Stimulated activated CD4-positive, alpha-beta T cell treated with anti-CD3 and anti-CD28 coated beads, TNF-alpha, amount 100 ng/mL, for 4 hours (primary cell): ENCODE data around the gene ACOXL.
"Not testable (repeated sequence)": the region's sequence is repeated elsewhere in the genome, so short reads cannot be mapped to it uniquely, and the experiment has no call there.

ENCODE experiments used
- DNase-seq, 3 experiments: peaks; one replicate each; pipeline ENCODE4 v3.0.0-alpha.2; 2020; ENCODE audit warnings: low read depth in 3 of 3

The ACOXL gene

GRCh38 chr2:110855841-110856240, 123.5 kb downstream of the ACOXL start:
- DNase-seq = not testable (repeated sequence)

GRCh38 chr2:110858135-110858725, 125.9 kb downstream of the ACOXL start:
- peak in 2 of 3 experiments; percentile 31 for DNase-seq

GRCh38 chr2:110858993-110859701, 126.8 kb downstream of the ACOXL start:
- no peak for DNase-seq

- DNase-seq = no peak
These were observed 128.3 kb downstream of the ACOXL start for GRCh38 chr2:110860630-110861029.

- DNase-seq = no peak
These were observed 129.4 kb downstream of the ACOXL start for GRCh38 chr2:110861616-110862260.

- no peak for DNase-seq
These were observed 131.4 kb downstream of the ACOXL start for GRCh38 chr2:110863726-110864125.

- DNase-seq = no peak
These were observed 131.8 kb downstream of the ACOXL start for GRCh38 chr2:110864176-110864575.

- DNase-seq = no peak
These were observed 132.4 kb downstream of the ACOXL start for GRCh38 chr2:110864731-110865130.

GRCh38 chr2:110865188-110865587, 132.8 kb downstream of the ACOXL start:
- DNase-seq = no peak

GRCh38 chr2:110866045-110866444, 133.7 kb downstream of the ACOXL start:
- DNase-seq = no peak

GRCh38 chr2:110866466-110866865, 134.1 kb downstream of the ACOXL start:
- no peak for DNase-seq

GRCh38 chr2:110867078-110867477, 134.7 kb downstream of the ACOXL start:
- DNase-seq = no peak

- DNase-seq = no peak
These were observed 136.6 kb downstream of the ACOXL start for GRCh38 chr2:110868971-110869370.

GRCh38 chr2:110869472-110870446, 137.4 kb downstream of the ACOXL start:
- DNase-seq = no peak

- DNase-seq = no peak
These were observed 138.2 kb downstream of the ACOXL start for GRCh38 chr2:110870545-110870944.

- no peak for DNase-seq
These were observed 139.3 kb downstream of the ACOXL start for GRCh38 chr2:110871637-110872036.

- no peak for DNase-seq
These were observed 140.1 kb downstream of the ACOXL start for GRCh38 chr2:110872521-110872920.

GRCh38 chr2:110873056-110873502, 140.7 kb downstream of the ACOXL start:
- no peak for DNase-seq

- no peak for DNase-seq
These were observed 141.5 kb downstream of the ACOXL start for GRCh38 chr2:110873597-110874452.

- no peak for DNase-seq
These were observed 142.3 kb downstream of the ACOXL start for GRCh38 chr2:110874453-110875383.
